ENCODE results near the gene LYZ. TPM values are rescaled to one million over a fixed set of nuclear protein-coding genes. Genes with fewer than 3 reads are reported as not detected.

The LYZ gene
- polyA plus RNA-seq, 2 donors: 6.3 to 28.7 TPM

DNA sequence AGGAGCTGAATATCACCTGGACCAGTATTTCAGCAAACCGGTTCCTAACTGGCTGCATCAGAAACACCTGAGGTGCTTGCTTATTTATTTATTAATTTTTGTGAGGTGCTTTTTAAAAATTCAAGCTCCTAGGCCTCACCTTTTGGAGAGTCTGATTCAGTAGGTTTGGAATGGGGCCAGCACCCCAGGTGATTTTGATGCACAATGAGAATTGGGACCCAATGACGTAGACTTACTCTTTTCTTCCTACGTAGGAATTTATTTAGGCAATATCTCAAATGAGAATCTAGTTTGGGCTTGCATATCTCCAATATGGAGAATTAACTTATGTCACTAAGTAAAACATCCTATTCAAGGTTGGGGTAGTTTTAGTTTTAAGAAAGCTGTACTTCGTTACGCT is 18.6 kb downstream of the LYZ start:
- 64 to 72% methylated on average over 5 of the region's 5 CpGs for WGBS, 2 donors
- H3K36me3 ChIP-seq (ENCODE audit: control insufficient read depth in 2 of 2, insufficient read depth in 2 of 2, low read length in 1 of 2): peaks cover 2 to 3% of the 10 kb centered on the region in 2 donors

DNA sequence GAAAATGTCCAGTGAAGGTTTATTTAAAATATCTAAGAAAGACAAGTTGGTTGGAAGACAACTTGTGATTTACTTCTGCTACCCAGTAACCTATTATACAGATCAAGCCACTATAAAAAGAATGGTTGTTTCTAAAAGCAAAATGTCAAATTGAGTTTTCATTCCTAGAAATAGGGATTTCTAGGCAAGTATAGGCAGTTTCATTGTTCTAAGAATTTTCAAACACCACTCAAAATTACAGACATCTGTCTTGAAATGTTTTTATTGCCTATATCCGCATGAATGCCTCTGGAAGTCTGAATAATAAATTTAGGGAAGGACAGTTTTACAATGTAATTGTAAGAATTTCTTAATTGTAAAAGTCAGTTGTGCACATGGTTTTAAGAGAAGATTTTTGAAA is 20.0 kb downstream of the LYZ start:
- no peak overlapping the region for H3K27ac ChIP-seq (ENCODE audit: low read depth in 2 of 2, low read length in 1 of 2)
- H3K9me3 ChIP-seq (ENCODE audit: control insufficient read depth in 2 of 2, insufficient read depth in 1 of 2, low read depth in 1 of 2, low read length in 1 of 2): no peaks in the 10 kb centered on the region
- H3K27me3 ChIP-seq (ENCODE audit: control insufficient read depth in 1 of 2, insufficient read depth in 2 of 2, low read length in 2 of 2): no peaks in the 10 kb centered on the region
- WGBS, 2 donors: 95 to 98% methylated on average over 1 of the region's 1 CpG
- H3K36me3 ChIP-seq (ENCODE audit: control insufficient read depth in 2 of 2, insufficient read depth in 2 of 2, low read length in 1 of 2): peaks cover 2 to 4% of the 10 kb centered on the region in 2 donors
- no peak overlapping the region for H3K4me3 ChIP-seq (ENCODE audit: low read depth in 1 of 2, low read length in 2 of 2)
- no peaks in the 10 kb centered on the region for H3K4me1 ChIP-seq (ENCODE audit: control insufficient read depth in 2 of 2, insufficient read depth in 2 of 2, low read length in 1 of 2)

More for the DNA sequence above, 18.6 kb downstream of the LYZ start:
- H3K27ac ChIP-seq (ENCODE audit: low read depth in 2 of 2, low read length in 1 of 2): no peak overlapping the region
- no peak overlapping the region for H3K4me3 ChIP-seq (ENCODE audit: low read depth in 1 of 2, low read length in 2 of 2)
- H3K4me1 ChIP-seq (ENCODE audit: control insufficient read depth in 2 of 2, insufficient read depth in 2 of 2, low read length in 1 of 2): no peaks in the 10 kb centered on the region
- no peaks in the 10 kb centered on the region for H3K27me3 ChIP-seq (ENCODE audit: control insufficient read depth in 1 of 2, insufficient read depth in 2 of 2, low read length in 2 of 2)
- no peaks in the 10 kb centered on the region for H3K9me3 ChIP-seq (ENCODE audit: control insufficient read depth in 2 of 2, insufficient read depth in 1 of 2, low read depth in 1 of 2, low read length in 1 of 2)

DNA sequence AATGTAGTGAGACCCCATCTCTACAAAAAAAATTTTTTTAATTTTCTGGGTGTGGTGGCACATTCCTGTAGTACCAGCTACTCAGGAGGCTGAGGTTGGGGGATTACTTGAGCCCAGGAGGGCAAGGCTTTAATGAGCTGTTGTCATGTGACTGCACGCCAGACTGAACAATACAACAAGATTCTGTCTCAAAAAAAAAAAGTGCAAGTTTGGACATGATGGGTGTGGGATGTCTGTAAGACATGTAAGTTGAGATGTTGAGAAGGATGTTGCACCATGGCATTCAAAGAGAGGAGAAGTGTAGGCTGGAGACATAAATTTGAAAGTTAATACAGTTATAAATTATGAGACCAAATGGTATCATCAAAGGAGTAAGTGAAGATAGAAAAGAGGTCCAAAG is 34.9 kb downstream of the LYZ start:
- no peak overlapping the region for H3K4me3 ChIP-seq (ENCODE audit: low read depth in 1 of 2, low read length in 2 of 2)
- no peaks in the 10 kb centered on the region for H3K4me1 ChIP-seq (ENCODE audit: control insufficient read depth in 2 of 2, insufficient read depth in 2 of 2, low read length in 1 of 2)
- H3K36me3 ChIP-seq (ENCODE audit: control insufficient read depth in 2 of 2, insufficient read depth in 2 of 2, low read length in 1 of 2): no peaks in the 10 kb centered on the region
- no peaks in the 10 kb centered on the region for H3K27me3 ChIP-seq (ENCODE audit: control insufficient read depth in 1 of 2, insufficient read depth in 2 of 2, low read length in 2 of 2)
- no peak overlapping the region for H3K27ac ChIP-seq (ENCODE audit: low read depth in 2 of 2, low read length in 1 of 2)
- H3K9me3 ChIP-seq (ENCODE audit: control insufficient read depth in 2 of 2, insufficient read depth in 1 of 2, low read depth in 1 of 2, low read length in 1 of 2): no peaks in the 10 kb centered on the region
- WGBS, 2 donors: 67 to 77% methylated on average over 1 of the region's 1 CpG

DNA sequence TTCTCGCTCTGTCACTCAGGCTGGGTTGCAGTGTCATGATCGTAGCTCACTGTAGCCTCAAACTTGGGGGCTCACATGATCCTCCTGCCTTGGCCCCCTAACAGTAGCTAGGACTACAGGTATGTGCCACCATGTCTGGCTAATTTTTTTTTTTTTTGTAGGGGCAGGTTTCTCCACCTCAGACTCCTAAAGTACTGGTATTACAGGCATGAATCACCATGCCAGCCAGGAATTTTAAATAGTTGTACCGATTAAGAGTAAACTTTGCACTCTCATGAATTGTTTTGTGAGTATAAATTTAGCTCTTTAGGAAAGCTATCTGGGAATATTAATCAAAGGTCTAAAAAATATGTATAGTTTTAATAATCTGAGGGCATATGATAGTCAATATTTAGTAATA is 36.9 kb downstream of the LYZ start:
- no peak overlapping the region for H3K4me3 ChIP-seq (ENCODE audit: low read depth in 1 of 2, low read length in 2 of 2)
- no peaks in the 10 kb centered on the region for H3K4me1 ChIP-seq (ENCODE audit: control insufficient read depth in 2 of 2, insufficient read depth in 2 of 2, low read length in 1 of 2)
- H3K36me3 ChIP-seq (ENCODE audit: control insufficient read depth in 2 of 2, insufficient read depth in 2 of 2, low read length in 1 of 2): no peaks in the 10 kb centered on the region
- WGBS, 2 donors: 73 to 79% methylated on average over 3 of the region's 3 CpGs
- no peaks in the 10 kb centered on the region for H3K27me3 ChIP-seq (ENCODE audit: control insufficient read depth in 1 of 2, insufficient read depth in 2 of 2, low read length in 2 of 2)
- no peak overlapping the region for H3K27ac ChIP-seq (ENCODE audit: low read depth in 2 of 2, low read length in 1 of 2)
- H3K9me3 ChIP-seq (ENCODE audit: control insufficient read depth in 2 of 2, insufficient read depth in 1 of 2, low read depth in 1 of 2, low read length in 1 of 2): no peaks in the 10 kb centered on the region

DNA sequence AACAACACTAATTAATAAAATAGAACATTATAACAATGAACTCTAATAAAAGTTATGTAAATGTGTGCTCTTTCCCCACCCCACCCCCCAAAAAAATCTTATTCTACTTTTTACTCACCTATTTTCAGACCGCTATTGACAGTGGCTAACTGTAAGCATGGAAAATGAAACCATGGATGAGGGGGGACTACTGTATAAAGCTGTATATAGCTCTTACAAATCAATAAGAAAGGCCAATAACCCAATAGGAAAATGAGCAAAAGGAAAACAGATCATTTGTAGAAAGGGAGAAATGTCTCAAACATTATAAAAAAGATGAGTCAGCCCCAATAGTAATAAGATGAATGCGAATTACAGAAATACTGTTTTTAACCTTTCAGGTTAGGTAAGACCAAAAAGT is 38.7 kb downstream of the LYZ start:
- H3K4me1 ChIP-seq (ENCODE audit: control insufficient read depth in 2 of 2, insufficient read depth in 2 of 2, low read length in 1 of 2): no peaks in the 10 kb centered on the region
- 83 to 84% methylated on average over 2 of the region's 2 CpGs for WGBS, 2 donors
- H3K4me3 ChIP-seq (ENCODE audit: low read depth in 1 of 2, low read length in 2 of 2): no peak overlapping the region
- no peak overlapping the region for H3K27ac ChIP-seq (ENCODE audit: low read depth in 2 of 2, low read length in 1 of 2)
- H3K27me3 ChIP-seq (ENCODE audit: control insufficient read depth in 1 of 2, insufficient read depth in 2 of 2, low read length in 2 of 2): no peaks in the 10 kb centered on the region
- no peaks in the 10 kb centered on the region for H3K9me3 ChIP-seq (ENCODE audit: control insufficient read depth in 2 of 2, insufficient read depth in 1 of 2, low read depth in 1 of 2, low read length in 1 of 2)
- H3K36me3 ChIP-seq (ENCODE audit: control insufficient read depth in 2 of 2, insufficient read depth in 2 of 2, low read length in 1 of 2): no peaks in the 10 kb centered on the region

DNA sequence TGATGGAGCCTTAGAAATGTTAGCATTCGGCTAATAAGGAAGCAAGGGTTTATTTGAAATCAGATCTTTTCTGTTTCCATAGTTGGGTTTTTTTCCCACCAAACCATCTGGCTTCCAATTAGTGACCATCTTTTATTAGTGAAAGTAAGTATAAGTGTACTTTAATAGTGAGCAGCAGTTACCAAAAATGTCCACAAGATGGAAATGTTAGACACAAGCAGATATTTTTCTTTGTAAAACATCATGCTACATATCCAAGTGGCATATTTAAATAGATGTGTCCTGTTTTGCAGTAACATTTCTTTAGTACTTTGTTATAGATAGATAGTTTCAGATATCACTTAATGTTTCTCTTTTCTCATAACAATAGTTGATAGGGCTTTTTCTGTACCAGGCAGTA is 40.2 kb downstream of the LYZ start:
- no peaks in the 10 kb centered on the region for H3K4me1 ChIP-seq (ENCODE audit: control insufficient read depth in 2 of 2, insufficient read depth in 2 of 2, low read length in 1 of 2)
- H3K9me3 ChIP-seq (ENCODE audit: control insufficient read depth in 2 of 2, insufficient read depth in 1 of 2, low read depth in 1 of 2, low read length in 1 of 2): no peaks in the 10 kb centered on the region
- no peaks in the 10 kb centered on the region for H3K27me3 ChIP-seq (ENCODE audit: control insufficient read depth in 1 of 2, insufficient read depth in 2 of 2, low read length in 2 of 2)
- H3K4me3 ChIP-seq (ENCODE audit: low read depth in 1 of 2, low read length in 2 of 2): no peak overlapping the region
- WGBS, 2 donors: 66 to 73% methylated on average over 1 of the region's 1 CpG
- no peak overlapping the region for H3K27ac ChIP-seq (ENCODE audit: low read depth in 2 of 2, low read length in 1 of 2)
- H3K36me3 ChIP-seq (ENCODE audit: control insufficient read depth in 2 of 2, insufficient read depth in 2 of 2, low read length in 1 of 2): no peaks in the 10 kb centered on the region

DNA sequence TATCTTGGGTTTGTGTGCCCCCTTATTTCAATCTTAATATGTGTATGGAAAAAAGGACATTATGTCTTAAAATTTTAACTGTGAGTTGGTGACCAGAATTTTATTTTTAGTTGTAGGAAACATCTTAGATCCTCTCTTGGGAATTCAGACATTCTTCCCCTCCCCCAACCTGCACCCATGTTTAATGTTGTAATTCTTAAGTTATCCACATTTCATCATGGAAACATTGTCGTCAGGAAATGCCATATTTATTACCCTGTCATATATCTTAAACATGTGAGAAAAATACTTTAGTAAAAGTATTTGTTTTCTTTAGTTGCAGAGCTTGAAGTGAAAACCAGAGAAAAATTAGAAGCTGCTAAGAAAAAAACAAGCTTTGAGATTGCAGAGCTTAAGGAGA is 41.6 kb downstream of the LYZ start:
- H3K27ac ChIP-seq (ENCODE audit: low read depth in 2 of 2, low read length in 1 of 2): no peak overlapping the region
- no peak overlapping the region for H3K4me3 ChIP-seq (ENCODE audit: low read depth in 1 of 2, low read length in 2 of 2)
- H3K9me3 ChIP-seq (ENCODE audit: control insufficient read depth in 2 of 2, insufficient read depth in 1 of 2, low read depth in 1 of 2, low read length in 1 of 2): no peaks in the 10 kb centered on the region
- no peaks in the 10 kb centered on the region for H3K27me3 ChIP-seq (ENCODE audit: control insufficient read depth in 1 of 2, insufficient read depth in 2 of 2, low read length in 2 of 2)
- H3K4me1 ChIP-seq (ENCODE audit: control insufficient read depth in 2 of 2, insufficient read depth in 2 of 2, low read length in 1 of 2): no peaks in the 10 kb centered on the region
- no peaks in the 10 kb centered on the region for H3K36me3 ChIP-seq (ENCODE audit: control insufficient read depth in 2 of 2, insufficient read depth in 2 of 2, low read length in 1 of 2)
- 49 to 56% methylated on average over 1 of the region's 1 CpG for WGBS, 2 donors

DNA sequence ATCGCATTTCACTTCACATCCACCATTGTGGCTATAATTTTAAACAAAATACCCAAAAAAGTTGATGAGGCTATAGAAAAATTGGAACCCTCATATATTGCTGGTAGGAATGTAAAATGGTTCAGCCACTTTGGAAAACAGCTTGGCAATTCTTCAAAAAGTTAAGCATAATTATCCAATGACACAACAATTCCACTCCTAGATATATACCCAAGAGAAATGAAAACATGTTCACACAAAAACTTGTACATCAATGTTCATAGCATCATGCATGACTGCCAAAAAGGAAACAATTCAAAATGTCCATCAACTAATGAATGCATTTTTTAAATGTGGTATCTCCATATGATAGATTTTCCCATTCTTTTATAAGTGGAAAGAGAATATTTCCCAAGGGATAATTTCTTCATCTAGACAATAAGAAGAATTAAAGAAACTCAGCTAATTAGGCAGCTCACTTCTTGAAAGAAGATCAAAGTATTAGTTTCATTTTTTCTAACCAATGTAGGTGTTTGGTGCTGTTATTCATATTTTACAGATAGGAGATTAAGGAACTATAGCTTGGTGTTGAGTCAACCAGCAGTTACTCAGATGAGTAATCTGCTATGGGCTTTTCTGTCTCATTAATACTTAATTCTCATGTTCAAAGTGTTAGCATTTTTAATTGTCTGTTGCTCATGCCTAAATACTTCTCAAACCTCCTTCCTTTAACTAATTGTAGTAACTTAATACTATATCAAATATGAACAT is 44.2 kb downstream of the LYZ start:
- WGBS, 2 donors: 91 to 100% methylated on average over 1 of the region's 1 CpG
- Histone ChIP-seq H3K4me3 (ENCODE audit: low read depth in 1 of 2, low read length in 2 of 2) (no peak overlapping the region), H3K27ac (ENCODE audit: low read depth in 2 of 2, low read length in 1 of 2) (no peak overlapping the region), H3K27me3 (ENCODE audit: control insufficient read depth in 1 of 2, insufficient read depth in 2 of 2, low read length in 2 of 2) (no peaks in the 10 kb centered on the region), H3K4me1 (ENCODE audit: control insufficient read depth in 2 of 2, insufficient read depth in 2 of 2, low read length in 1 of 2) (no peaks in the 10 kb centered on the region), H3K36me3 (ENCODE audit: control insufficient read depth in 2 of 2, insufficient read depth in 2 of 2, low read length in 1 of 2) (no peaks in the 10 kb centered on the region), H3K9me3 (ENCODE audit: control insufficient read depth in 2 of 2, insufficient read depth in 1 of 2, low read depth in 1 of 2, low read length in 1 of 2) (no peaks in the 10 kb centered on the region)

DNA sequence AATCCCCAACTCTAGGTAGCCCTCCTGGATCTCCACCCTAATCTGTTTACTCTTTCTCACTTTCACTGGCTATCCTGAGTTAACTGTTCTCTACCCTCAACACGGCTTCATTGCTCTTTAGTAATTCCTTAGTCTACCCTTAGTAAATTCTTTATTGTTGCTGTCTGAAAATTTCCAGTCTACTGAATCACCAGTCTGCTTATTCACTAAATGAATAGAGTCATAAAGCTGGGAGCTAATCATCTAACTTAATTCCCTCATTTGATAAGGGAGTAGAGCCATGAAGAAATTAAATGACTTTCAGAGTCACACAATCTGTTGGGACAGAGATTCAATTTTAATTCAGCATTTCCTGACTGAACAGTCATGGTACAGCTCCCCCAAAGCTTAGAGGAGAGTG is 47.9 kb downstream of the LYZ start:
- Histone ChIP-seq H3K27ac (ENCODE audit: low read depth in 2 of 2, low read length in 1 of 2) (no peak overlapping the region), H3K4me1 (ENCODE audit: control insufficient read depth in 2 of 2, insufficient read depth in 2 of 2, low read length in 1 of 2) (no peaks in the 10 kb centered on the region), H3K27me3 (ENCODE audit: control insufficient read depth in 1 of 2, insufficient read depth in 2 of 2, low read length in 2 of 2) (no peaks in the 10 kb centered on the region), H3K4me3 (ENCODE audit: low read depth in 1 of 2, low read length in 2 of 2) (no peak overlapping the region), H3K36me3 (ENCODE audit: control insufficient read depth in 2 of 2, insufficient read depth in 2 of 2, low read length in 1 of 2) (no peaks in the 10 kb centered on the region), H3K9me3 (ENCODE audit: control insufficient read depth in 2 of 2, insufficient read depth in 1 of 2, low read depth in 1 of 2, low read length in 1 of 2) (no peaks in the 10 kb centered on the region)
- WGBS, 2 donors: 80 to 81% methylated on average over 1 of the region's 1 CpG

DNA sequence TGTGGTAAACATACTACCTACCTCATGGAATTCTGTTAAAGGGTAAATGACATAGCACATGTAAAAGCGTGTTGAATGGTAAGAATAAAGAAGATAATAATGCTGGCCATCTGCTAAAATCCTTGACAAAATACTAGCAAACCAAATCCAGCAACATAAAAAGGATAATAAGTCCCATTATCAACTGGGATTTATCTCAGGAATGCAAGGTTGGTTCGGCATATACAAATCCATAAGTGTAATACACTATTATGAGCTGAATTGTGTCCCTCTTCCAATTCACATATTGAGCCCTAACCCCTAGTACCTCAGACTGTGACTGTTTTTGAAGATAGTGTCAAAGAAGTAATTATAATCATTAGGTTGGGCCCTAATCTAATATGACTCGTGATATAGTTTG is 48.8 kb downstream of the LYZ start:
- 97 to 98% methylated on average over 3 of the region's 3 CpGs for WGBS, 2 donors
- no peaks in the 10 kb centered on the region for H3K36me3 ChIP-seq (ENCODE audit: control insufficient read depth in 2 of 2, insufficient read depth in 2 of 2, low read length in 1 of 2)
- H3K27me3 ChIP-seq (ENCODE audit: control insufficient read depth in 1 of 2, insufficient read depth in 2 of 2, low read length in 2 of 2): no peaks in the 10 kb centered on the region
- H3K27ac ChIP-seq (ENCODE audit: low read depth in 2 of 2, low read length in 1 of 2): no peak overlapping the region
- no peak overlapping the region for H3K4me3 ChIP-seq (ENCODE audit: low read depth in 1 of 2, low read length in 2 of 2)
- H3K9me3 ChIP-seq (ENCODE audit: control insufficient read depth in 2 of 2, insufficient read depth in 1 of 2, low read depth in 1 of 2, low read length in 1 of 2): no peaks in the 10 kb centered on the region
- H3K4me1 ChIP-seq (ENCODE audit: control insufficient read depth in 2 of 2, insufficient read depth in 2 of 2, low read length in 1 of 2): no peaks in the 10 kb centered on the region
